GM19023 (cell line): ENCODE data around the gene KNCN.

ENCODE experiments used
- ATAC-seq: cut with Tn5 transposase; IDR thresholded peaks from one replicate; pipeline ENCODE4 v1.9.1; 2021; ENCODE audit warnings: mild to moderate bottlenecking, moderate library complexity; ENCODE audit not compliant: unreplicated experiment

Gene KNCN

DNA sequence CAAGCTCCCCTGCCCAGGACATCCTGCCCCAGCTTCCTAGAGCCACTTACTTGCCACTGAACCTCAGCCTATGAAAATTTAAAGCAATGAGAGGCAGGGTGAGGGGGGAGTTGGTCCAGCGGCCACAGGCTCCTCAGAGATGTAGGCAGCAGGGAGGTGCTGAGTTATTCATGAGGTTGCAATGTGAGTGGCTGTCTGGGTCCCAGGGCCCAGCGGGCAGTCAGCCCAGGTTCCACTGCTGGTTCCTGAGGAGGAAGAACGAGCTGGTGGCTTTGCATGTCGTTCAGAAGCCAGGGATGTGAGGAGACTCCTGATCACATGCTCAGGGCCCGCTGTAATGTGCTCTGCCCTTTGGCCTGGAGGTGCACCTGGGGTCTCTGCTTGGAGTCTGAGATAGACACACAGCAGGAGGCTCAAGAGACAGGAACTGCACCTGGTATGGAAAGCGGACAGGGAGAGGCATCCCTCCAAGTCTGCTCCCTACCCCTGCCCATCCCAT lies at the start of gene KNCN:
Gene KNCN, minus strand, starts transcription at position 51 of the 499 bp plus-strand sequence. CDS start 432 bp downstream, outside the sequence.
- no peak for ATAC-seq

DNA sequence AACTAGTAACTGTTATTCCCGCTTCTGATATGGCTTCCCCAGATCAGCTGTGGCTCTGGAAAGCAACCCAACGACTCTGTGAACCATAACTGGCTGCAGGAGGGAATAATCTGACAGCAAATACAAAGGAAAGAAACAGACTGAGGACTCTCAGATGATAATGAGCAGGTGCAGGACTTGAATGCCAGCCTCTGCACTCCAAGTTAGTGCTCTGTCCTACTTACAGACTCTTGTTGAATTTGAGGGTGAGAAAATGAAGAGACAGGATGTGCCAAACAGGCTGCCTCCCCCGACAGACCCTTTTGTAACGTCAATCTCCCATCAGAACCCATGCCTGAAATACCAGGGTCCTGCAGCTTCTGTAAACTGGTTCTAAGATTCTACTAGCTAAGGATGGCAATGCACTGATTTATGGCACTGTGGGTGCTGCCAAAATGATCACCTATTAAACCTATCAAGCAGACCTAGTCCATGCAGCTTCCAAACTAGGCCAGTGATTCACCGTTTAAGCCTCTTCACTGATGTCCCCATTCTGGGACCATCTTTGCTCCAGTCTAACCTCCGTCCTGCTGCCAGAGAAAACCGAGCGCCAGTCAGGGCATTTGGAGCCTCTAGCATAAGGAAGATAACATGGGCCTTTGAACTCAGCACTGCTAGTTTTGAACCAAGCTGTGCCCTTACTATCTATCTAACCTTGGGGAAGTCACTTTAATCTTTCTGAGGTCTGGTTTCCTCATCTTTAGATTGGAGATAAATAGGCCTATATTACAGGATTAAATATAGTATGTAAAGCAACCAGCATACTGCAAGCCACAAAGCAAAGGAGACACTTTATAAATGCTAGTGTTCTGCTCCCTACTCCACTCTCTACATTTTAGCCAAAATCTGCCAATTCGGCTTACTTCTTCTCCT lies 47.9 kb upstream of the KNCN start:
- ATAC-seq = no peak

DNA sequence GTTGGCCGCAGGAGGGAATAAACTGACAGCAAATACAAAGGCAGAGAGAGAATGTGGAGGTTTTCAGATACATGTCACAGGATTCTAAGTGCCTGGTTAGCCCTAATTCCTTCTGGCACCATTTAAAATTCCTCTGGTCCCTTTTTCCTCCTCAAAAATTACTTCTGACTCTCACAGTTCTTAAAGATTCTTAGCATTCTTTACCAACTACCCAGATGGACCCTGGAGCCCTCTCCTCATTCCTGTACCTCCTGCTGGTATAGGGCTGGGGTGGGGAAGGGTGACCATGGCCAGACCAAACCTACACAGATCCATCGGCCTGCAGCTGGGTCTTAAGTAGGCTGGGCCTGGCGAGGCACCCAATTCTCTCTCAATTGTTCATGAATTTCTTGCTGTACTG lies 45.4 kb upstream of the KNCN start:
- no peak for ATAC-seq

DNA sequence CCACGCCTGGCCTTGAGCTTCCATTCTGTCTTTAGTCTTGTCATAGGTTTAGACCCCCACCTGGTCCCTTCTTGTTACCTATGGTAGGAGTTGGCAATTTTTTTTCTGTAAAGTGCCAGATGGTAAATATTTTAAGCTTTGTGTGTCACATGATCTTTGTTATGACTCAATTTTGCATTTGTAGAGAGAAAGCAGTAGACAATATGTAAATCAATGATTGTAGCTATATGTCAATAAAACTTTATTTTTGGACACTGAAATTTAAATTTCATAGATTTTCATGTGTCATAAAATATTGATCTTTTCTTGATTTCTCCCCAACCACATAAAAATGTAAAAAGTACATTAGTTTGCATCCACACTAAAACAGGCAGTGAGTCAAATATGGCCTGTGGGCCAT lies 44.6 kb upstream of the KNCN start:
- ATAC-seq = no peak

DNA sequence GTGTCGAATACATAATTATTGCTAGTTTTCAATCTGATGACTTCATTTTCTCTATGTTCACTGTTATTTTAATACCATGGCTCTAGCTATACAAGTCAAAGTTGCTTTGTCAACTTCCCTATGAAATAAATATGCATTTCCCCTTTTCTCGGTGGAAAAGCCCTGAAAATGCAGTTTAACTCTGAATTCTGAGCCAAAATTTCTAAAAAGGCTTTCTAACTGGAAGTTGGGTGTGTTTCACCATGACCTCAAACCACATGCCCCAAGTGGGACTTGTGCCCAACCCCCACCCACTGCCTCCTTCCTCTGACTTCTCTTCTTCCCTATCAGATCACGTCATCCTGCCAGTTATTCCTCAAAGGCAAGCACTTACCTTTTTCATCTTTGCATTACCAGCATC lies 43.7 kb upstream of the KNCN start:
- no peak for ATAC-seq

DNA sequence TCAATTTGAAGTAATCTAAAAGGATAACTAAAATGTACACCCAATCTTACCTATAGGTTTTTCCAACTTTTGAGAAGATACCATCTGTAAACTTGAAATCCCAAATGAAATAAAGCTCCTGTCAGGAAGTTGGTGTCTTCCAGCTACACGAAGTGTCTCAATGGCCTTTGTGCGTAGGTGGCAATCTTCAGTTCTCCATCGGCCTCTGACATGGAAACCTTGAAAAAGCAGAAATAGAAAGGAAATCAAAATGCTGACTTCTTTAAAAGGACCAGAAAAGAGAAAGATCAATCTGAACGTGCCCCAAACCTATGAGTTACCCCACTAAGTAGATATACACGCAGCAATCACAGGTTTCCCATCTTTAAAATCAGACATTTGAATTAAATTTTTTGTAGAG lies 42.6 kb upstream of the KNCN start:
- no peak for ATAC-seq

DNA sequence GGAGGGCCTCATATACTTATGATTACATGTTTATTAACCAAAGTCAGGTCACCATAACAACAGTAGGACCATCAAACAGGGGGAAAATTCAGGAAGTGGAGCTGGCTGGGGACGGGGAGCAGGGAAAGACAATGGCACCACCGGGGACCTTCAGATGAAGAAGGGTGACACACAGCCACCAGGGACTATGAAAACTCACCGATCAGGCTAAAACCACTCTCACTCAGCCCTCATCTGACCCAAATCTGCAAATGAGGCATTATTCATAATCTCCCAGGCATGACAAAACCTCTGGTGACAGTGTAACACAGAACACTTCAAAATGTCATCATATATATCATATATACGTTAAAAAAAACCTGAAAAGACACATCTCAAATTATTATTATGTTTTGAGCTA lies 41.4 kb upstream of the KNCN start:
- ATAC-seq = no peak

DNA sequence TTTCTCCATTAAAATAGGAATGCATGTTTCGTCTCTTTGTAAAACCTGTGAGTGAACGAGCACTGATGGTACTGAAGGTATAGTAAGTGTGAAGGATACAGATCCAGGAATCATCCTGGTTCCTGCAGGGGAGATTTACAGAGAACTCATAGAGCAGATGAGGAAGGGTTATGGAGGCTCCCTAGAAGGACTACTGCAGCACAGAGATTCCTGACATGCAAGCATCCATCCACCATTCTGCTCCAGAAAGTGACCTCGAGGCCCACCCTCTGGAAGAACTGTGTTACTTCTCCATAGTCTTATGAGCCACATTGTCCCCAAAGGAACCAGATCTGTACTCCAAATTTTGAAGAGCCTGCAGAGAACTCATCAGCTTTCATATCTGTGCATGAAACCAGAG lies 38.1 kb upstream of the KNCN start:
- no peak for ATAC-seq

DNA sequence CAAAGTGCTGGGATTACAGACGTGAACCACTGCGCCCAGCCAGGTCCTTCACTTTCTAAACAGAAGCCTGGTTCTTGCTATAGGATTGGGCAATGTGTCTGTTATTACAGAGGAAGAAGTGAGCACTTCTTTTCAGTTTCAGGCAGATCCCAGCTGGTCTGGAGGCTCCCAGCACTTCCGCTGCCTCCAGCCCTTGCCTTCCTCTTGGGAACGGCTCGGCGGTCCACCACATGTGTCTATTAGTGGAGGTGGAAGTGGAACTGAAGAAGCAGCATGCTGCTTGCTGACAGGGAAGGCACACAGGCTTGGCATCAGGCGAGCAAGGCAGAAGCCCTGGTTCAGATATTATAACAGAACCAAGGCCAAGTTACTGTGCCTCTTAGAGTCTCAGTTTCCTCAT lies 35.6 kb upstream of the KNCN start:
- ATAC-seq = no peak

DNA sequence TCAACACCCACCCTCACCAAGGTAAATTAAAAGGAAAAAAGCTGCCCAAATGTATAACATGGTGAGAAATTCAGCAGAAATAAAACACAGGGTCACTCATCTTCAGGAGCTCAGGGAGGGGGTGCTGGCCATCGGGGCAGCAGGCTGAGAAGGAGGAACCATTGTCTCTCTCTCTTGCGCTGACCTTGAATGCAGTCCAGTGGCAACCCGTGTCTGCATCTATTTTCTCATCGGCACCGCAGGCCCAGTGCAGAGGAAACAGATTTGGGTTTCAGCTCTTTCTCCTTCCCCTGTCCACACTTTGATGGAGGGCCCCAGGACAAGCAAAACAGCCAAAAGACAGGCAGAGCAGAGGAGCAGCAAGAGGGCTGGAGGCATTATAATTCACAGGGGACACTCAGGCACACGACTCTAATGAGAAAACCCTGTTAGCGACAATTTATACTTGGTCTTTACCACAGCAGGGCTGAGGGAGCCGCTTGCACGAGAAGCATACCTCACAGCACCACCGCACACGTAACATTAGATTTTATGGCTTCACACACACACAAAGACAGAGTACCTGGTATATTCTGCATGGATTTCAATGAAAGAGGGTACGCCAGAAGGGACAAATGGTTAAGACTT lies 34.0 kb upstream of the KNCN start:
- no peak for ATAC-seq

DNA sequence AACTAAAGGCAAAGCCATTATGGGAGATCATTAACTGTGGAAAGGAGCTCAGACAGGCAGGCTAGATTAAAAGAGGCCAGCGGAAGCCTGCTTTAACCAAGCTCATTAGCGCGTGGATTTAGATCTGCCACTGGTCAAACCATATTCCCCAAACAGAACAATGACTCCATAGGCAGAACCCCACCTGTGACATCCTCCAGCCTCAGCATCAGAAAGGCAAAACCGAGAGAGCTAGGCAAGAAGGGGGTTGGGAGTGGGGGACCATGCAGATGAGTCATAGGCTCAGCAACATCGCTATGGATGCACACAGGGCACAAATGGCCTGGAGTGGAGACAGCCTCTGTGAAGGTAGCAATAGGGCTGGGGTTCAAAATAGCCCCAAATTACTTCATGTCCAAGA lies 32.0 kb upstream of the KNCN start:
- ATAC-seq = no peak

DNA sequence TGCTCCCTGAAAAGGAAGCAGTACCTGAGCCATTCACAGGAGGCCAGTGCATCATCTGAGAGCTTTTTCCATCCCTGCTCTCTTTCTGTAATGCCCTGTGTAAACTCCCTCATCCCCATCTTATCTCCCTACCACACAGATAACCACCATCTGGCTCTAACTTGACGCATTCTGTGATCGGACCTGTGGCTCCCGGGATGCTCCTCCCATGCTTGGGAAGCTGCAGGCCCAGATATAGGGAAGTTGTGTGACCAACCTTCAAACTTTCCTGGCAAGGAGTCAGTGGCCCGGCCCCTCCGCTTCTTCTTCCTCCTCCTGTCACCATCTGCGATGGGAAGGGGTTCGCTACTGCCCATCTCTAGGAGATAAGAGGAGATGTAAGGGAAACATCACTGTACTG lies 31.5 kb upstream of the KNCN start:
- no peak for ATAC-seq

DNA sequence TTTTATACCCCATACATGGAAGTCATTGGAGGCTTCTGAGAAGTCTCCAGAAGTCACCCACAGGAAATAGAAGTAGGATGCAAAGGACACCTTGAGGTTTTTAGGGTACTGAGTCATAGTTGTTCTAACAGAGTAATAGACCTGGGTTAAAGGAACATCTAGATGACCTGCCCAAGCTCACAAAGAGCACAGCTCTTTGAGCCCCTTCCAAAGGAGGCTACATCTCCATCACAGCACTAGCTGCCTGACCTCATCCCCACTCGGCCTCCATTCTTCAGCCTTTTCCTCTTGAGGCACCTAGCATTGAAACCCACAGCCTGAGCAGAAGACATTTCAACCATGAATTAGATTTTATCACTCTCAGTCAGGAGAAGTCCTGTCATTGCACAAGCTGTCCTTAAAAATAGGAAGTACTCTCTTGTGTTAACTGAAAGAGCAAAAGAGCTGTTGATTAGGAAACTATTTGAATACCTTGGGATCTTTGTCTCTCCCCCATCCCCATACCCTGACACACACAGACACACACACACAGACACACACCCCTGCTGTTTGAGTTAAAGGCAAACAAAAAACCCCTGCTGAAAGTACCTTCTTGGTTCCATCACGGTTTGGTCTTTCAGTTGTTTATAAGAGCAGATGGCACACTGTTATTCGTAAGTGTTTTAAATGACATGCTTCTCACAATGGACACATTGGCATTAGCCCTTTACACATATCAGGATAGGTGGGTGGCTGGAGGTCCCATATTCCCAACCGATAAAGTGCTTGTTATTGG lies 30.4 kb upstream of the KNCN start:
- no peak for ATAC-seq

DNA sequence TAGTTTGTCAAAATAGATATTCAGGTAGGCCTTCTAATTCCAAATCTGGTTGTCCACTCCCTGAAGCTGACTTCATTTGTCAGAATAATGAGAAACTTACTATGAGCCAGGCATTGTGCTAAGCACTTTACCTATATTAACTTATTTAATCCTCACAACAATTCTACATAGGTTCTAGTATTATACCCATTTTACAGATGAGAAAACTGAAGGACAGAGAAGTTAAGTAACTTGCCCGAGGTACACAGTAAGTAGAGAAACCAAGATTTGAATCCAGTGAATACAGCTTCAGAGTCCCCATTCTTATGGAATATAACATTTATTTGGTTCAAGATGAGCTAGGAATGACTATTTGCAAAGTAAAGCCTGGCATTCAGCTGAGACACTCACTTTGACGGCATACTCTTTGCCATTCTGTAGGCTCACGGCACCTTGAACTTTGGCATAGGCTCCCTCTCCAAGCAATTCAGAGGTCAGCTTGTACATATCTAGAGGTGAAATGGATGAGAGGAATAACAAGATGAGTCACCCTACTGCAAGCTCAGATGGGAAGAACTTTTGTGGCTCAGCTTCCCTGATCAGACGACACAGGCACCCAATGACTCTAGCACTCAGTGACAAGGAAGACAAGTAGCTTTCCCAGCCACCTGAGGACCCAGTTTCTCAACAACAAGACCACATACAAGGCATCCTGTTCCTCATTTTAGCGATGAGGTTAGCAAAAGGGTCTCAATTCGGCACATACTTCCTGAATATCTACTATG lies 28.9 kb upstream of the KNCN start:
- no peak for ATAC-seq

DNA sequence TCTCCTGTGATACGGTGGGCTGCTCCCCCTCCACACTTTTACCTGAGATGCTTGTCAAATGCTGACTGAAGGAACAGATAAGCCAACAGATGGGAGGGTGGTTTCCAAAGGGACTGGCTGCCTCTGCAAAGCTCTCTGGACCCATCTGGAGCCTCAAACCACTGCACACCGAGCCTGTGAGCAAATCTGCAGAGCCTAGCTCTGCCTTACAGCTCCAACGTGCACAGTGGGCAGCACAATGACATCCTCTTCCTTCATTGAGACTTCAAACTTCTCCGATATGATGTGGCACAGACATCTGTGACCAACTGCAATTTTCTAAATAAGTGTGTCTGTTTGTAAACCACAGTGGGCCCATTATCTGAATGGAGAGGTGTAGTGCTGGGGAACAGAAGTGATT lies 26.2 kb upstream of the KNCN start:
- ATAC-seq = no peak

DNA sequence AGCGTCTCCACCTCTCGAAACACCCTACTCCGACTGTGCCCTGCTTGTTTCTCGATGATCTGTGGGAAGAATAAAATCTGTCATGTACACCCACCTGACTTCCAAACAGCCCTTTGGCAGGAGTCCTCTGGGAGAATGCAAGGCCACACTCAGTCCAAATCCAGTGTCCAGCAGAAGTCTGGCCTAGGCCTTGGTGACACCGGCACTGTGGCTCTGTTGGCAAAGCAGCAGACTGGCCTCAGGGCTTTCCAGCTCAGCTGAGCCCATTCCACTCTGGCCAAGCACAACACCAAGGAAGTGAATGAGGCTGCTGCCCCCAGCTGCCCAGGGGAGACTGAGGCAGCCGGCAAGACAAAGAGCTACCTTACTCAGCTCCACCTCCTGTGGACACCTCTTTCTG lies 25.1 kb upstream of the KNCN start:
- ATAC-seq = no peak

DNA sequence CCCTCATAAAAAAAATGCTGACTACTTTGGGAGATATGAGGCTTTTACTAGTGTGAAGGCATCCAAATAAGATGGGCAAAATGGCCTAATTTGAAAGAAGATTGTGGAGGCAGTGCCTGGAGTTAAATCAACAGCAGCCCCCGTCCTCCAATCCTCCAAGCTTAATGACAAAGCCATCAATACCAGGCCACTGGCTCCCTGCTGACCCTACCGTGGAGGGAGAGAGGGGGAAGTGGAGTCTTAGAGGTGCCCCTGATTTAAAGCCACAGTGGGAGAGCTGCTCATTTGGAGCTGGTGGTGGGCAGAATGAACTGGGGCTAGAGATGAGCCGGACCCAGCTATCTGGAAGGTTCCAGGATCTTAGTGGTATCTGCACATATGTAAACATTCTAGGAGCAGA lies 24.3 kb upstream of the KNCN start:
- ATAC-seq = no peak

DNA sequence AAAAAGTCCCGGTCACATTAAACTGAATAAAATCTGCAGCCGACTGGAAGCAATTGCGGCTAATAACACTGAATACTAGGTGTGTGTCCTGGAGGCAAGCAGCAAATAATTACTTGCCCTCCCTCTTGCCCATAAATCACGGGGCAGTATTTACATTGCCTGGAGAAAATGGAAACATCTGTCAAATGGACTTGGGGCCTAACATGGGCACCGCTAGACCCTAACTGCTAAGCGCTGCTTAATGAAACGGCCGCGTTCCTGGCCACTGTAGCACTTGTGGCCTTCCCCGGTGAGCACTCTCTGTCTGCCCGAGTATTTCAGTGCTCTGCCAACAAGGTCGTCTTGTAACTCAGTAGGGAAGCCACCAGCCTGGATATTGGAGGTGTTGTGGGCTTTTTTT lies 23.9 kb upstream of the KNCN start:
- no peak for ATAC-seq

DNA sequence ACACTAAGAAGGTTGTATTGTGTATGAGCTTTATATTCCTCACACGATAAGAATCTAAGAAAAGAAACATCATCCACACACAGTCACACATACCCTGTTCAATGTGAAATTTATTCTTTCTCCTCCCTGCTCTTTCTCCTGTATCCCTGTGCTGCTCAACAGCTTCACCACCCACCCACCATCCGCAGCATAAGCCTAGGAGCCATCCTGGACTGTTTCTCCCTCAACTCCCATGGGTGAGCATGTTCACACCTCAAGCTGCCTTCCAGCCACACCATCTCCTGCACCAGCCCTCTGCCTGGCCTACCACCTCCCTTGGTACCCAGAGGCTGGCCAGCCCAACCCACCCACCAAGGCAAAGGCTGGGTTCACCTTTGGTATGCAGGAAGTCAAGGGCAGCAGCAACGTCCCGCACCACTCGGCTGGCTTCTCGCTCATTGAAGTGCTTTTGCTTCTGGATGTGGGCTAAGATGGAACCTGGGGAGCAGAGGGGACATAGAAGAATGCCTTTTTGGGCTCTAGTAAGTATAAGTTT lies 20.3 kb upstream of the KNCN start:
- no peak for ATAC-seq

DNA sequence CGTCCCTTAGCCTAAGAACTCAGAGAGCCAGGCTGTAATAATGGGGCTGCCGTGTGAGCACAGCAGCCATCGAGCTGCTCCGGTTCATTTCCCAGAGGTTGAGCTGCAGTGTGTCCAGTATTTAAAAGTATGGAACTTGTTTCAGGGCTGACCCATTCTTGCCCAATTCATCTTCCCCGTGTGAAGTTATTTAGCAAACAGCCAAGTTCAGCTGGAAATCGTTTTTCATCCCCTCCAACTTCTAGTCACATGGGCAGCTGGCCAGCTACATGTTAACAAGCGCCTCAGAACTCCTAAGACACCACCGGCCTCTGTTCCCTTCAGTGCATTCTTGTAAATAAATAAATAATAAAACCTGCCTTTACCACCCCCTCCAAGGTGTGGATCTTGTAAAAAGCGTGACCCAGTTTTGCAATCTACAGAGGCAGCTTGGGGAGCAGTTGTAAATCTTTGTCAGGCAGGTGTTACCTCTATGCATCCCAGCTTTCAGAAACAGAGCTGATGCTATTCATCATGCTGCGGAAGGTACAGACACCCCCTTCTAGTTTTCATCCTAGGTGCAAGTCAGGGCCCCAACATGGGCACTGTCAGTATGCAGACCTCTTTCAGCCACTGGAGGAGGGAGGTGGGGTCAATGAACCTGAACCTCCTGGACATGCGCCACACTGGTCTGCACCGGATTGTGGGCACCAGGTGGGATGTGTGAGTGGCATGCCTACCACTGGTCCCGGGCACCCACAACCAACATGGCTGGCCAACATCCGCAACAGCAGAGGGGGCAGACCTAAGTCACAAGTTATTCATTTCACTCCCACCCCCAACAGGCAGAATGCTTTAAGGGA lies 18.7 kb upstream of the KNCN start:
- no peak for ATAC-seq
